Hematopoietic multipotent progenitor cell treated with erythropoietin and hydrocortisone succinate and interleukin-3 and kit ligand, for 4 days (in vitro differentiated cells): ENCODE measurements around the gene UNC79.

Source experiments
- DNase-seq: peaks from one replicate; pipeline ENCODE4 v3.0.0-alpha.2; 2015

UNC79 gene

DNA sequence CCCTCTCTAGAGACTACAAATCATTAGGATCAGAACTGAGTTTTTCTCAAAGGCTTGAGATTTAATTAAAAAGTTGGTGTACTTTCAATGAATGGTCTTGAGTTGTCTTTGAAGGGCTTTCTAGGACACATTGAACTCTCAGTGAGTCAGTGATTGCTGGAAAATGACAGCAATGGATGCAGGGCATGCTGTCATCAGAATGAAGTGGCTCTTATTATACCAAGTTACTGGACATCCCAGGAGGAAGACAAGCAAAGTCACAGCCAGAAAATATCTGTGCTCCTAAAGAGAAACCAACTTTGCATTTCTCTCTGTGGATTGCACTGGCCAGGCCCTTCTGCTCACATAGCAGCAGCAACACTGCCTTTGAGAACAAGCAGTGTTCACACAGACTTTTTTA, 244.9 kb downstream of the UNC79 start:
- no peak for DNase-seq

GRCh38 chr14:93676416-93676958, 245.7 kb downstream of the UNC79 start:
- DNase-seq = peak; percentile 49

GRCh38 chr14:93682459-93682858, 251.7 kb downstream of the UNC79 start:
- no peak for DNase-seq

DNA sequence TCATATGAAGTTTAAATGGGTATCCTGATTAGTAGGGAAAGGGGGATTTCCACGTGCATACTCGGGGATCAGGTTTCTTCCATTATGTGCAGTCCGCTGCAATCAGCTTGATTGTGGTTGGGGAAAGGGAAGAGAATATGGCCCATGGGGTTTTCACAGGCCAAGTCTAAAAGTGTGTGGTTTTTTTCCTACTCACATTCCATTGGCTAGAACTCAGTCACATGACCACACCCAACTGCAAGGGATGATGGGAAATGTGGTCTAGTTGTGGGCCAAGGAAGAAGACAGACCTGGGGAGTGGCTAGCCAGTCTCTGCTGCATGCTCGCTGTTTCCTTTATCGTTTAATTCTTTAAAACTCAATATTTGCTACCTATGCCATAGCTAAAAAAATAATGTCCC, 252.5 kb downstream of the UNC79 start:
- DNase-seq = peak; percentile 45

DNA sequence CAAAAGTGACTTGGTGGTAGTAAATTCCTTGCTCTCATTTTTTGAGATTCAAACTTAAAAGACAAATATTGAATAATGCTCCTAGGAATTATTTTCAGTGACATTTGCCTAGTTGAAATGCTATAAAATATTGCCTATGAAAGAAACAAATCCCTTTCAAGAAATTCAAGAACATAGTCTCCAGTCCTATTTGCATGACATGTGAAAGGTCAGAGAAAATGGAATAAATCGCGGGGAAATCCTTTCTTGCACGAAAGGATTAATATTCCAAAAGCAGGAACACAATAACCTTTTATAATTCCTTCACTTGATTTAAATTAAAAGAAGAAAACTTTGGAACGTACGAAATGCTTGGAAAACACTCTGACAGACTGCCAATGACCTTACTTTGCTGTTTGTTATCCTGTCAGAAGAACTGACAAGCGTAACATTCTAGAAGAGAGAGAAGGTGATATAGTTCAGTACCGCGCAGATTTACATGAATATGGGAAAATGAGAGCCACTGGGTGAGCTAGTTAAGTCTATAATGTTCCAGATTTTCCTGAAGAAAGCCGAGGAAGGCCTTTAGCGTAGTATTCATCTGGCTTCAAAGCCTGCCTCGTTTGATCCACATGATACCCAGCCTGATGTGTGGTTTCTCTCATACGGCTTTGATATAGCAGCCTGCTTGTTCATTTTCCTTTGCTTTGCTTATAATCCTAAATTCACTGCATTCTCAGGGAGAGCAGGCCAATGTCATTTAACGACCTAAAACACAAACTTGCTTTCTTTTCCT, 254.6 kb downstream of the UNC79 start:
- no peak for DNase-seq

GRCh38 chr14:93686268-93686667, 255.5 kb downstream of the UNC79 start:
- DNase-seq = no peak

- DNase-seq = no peak
These were observed 257.5 kb downstream of the UNC79 start for GRCh38 chr14:93688239-93688666.

DNA sequence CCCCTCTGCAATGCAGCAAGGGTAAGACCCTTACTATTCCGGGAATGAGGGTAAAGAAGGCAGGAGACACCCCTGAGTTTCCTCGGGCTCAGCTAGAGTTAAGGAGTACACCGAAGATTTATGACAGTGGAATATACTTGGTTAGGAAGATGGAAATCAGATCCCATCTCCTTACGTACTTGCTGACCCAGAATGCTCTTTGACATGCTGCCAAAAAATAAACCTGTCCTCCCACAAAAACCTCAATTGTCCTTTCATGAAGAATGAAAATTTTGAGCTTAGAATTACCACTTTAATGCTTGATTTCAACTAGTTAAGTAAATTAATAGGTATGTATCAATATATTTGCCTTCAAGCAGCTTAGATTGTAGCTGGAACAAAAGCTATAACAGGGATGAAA, 258.1 kb downstream of the UNC79 start:
- no peak for DNase-seq

DNA sequence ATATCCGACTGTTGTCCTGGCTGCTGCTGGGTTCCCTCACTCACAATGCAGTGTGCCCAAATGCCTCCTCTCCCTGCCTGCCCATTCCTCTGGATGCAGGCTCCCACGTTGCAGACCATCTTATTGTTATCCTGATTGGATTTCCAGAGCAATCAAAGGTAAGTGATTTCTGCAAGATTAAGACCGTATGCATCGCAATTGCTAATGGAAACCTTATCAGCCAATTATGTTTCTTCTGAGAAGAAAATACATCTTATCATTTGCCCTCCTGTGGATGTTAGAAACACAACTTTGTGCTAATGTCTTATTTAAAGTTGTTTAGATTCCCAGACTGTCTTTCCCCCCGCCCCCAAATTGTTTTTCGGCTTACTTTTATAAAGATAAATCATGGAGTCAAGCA, 259.4 kb downstream of the UNC79 start:
- DNase-seq = no peak

DNA sequence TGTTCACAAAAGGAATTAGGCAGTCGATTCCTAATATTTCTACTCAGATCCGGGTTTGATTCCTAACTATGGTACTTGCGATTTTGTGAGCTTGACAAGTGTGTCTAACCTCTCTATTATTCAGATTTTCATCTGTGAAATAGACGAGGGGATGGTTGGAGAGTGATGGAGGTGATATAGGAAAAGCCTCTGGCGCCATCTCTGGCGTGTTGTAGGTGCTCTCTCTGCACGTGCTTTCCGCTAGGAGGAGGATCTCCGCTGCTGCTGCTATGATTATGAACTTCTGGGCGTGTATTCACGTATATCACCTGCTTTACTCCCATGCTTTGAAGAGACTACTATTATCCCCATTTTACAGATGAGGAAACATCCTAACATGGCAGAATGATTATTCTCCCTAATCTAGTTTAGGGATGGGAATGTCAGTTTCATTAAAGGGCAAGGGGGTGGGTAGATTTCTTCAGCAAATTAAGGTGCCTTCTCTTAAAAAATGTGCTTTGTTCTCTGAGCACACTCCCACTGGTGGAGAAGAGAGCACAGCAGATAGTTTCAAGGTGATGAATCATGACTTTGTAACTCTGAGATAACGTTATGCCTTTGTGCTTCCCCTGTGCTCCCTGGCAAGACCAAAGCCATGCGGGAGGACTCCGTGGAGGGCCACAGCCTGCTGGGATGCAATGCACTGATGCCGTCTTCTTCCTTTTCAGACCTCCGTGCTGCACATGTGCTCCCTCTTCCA, 260.5 kb downstream of the UNC79 start:
- no peak for DNase-seq

- no peak for DNase-seq
These were observed 263.2 kb downstream of the UNC79 start for GRCh38 chr14:93693914-93694313.

GRCh38 chr14:93700928-93701327, 270.2 kb downstream of the UNC79 start:
- no peak for DNase-seq

- DNase-seq = no peak
These were observed 270.8 kb downstream of the UNC79 start for GRCh38 chr14:93701562-93701961.

DNA sequence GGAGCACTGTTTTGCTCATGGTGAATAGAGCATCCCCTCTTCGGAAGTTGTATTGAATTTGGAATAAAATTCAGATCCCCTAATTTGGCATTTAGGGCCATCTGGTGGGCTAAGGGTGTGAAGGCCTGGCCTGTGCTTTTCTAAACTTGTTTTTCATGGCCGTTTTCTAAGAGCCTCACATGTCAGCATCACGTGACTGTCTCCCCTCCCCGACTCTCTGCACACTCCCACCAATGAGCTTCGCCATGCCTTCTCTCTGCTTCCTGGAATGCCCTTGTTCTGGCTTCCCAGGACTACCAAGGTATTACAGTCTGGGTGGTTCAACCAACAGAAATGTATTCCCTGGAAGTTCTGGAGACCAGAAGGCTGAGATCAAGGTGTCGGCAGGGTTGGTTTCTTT, 272.2 kb downstream of the UNC79 start:
- no peak for DNase-seq

DNA sequence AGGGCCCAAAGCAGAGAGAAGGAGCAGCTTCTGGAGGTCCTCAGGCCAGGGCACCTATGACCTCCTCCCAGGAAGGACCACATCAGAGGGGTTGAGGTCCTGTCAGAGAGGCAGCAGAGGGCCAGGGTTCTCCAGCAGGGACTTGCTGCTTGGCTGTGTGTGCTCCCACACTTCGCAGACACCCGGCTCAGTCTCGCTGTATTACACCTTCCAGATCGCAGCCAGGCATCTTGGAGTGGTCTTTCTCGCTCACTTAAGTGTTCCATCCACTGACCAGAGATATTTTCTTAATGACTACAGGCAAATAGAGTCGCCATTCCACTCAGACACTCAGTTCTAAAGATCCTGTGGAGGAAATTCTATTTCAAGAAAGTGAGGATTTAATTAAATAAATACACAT, 273.2 kb downstream of the UNC79 start:
- DNase-seq = no peak

- no peak for DNase-seq
These were observed 274.9 kb downstream of the UNC79 start for GRCh38 chr14:93705513-93706156.

DNA sequence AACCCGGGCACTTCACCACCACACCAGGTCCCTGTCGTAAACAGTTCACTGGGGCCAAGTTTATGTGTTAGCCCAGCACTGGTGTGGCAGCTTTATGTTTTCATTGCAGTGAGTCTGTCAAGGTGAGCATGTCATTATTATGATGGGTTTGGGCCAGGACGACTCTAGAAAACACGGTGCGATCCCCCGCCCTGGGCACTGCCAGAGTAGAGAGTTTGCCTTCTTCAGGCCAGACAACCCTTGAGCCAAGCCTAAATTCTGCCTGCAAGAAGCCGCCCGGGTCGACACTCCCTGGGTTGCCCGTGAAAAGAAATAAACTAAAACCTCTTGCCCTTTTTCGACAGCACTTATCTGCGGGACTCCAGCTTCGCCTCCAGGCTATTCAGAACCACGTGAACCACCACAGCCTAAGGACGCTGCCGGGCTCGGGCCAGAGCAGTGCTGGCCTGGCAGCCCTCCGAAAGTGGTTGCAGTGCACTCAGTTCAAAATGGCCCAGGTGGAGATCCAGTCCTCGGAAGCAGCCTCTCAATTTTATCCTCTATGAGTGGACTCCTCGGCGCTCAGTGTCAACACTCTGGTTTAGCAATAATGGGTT, 275.7 kb downstream of the UNC79 start:
- DNase-seq = no peak

DNA sequence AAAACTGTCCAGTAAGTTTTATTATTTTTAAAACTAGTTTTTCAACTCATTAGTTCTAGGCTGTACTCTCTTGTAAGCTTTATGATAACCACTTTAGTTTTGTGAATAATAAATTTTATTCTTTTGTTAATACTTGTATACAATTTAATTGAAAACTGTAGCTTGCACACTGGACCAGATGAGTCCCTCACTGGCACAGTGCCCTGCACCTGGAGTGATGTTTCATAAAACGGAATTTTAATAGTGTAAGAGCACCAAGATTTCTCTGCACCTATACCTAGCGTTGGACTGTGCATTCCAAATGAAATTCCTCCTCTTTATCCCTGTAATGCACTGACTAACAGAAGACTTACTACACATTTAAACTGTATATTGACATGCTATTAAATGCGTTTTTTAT, 276.7 kb downstream of the UNC79 start:
- no peak for DNase-seq

- DNase-seq = no peak
These were observed 277.6 kb downstream of the UNC79 start for GRCh38 chr14:93708311-93708734.

DNA sequence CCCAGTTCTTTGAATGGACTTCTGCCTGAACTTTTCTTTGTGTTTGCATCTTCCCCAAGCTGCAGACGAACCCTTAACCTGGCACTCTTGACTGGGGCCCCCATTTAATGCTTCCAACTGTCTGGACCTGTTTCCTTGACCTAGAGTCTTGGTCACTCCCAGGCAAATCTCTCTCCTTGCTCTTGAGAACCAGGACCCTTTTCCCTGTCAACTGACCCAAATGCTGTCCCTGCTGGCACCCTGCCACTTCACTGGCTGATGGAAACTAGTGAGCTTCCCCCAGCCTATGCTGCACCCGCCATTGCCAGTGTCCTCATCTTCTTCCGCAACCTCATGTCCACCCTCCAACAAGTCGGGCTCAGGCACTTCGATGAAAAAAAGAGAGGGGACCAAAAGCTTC, 278.1 kb downstream of the UNC79 start:
- DNase-seq = no peak

GRCh38 chr14:93709249-93709648, 278.5 kb downstream of the UNC79 start:
- DNase-seq = no peak

DNA sequence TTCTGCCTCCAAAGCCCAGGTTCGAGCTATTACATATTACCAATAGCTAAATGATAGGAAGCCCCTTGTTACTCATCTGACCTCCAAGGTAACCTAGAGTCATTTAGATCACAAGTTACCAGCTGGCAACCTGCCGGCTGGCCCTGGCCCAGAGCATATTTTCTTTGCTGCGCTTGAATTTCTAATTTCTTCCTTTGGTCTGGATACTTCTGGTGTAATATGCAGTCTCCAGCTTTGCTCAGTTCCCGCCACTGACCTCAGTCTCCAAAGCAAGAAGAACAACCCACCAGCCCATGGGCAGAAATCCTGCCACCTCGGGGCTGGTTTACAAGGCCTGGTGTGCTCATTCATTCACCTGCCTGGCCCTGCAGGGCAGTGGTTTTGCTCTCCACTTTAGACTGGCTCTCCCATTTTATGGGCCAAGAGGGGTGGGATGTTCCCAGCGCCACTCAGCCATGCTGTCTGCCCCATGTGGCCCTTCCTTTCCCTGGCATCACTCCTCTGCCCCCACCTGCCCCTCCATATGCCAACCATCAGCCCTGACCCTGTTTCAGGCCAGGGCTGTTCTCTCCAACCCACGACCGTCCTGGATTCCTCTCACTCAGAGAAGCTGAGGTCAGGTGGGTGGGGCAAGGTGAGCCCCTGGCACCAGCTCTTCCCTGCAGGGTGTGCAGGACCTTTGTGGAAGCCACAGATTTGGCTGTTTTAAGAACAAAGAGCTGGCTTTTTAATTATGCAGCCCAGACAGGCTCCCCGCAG, 281.5 kb downstream of the UNC79 start:
- DNase-seq = no peak
